ENCODE results near the gene HSPA1A.

Gene HSPA1A

DNA sequence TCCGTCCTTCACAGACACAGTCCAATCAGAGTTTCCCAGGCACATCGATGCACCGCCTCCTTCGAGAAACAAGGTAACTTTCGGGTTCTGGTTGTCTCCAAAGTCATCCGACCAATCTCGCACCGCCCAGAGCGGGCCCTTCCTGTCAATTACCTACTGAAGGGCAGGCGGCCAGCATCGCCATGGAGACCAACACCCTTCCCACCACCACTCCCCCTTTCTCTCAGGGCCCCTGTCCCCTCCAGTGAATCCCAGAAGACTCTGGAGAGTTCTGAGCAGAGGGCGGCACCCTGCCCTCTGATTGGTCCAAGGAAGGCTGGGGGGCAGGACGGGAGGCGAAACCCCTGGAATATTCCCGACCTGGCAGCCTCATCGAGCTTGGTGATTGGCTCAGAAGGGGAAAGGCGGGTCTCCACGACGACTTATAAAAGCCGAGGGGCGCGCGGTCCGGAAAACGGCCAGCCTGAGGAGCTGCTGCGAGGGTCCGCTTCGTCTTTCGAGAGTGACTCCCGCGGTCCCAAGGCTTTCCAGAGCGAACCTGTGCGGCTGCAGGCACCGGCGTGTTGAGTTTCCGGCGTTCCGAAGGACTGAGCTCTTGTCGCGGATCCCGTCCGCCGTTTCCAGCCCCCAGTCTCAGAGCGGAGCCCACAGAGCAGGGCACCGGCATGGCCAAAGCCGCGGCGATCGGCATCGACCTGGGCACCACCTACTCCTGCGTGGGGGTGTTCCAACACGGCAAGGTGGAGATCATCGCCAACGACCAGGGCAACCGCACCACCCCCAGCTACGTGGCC is 12.1 kb downstream of the HSPA1A start, which contains the start of gene HSPA1B (continued):
- TF ChIP-seq, protein P1, sequence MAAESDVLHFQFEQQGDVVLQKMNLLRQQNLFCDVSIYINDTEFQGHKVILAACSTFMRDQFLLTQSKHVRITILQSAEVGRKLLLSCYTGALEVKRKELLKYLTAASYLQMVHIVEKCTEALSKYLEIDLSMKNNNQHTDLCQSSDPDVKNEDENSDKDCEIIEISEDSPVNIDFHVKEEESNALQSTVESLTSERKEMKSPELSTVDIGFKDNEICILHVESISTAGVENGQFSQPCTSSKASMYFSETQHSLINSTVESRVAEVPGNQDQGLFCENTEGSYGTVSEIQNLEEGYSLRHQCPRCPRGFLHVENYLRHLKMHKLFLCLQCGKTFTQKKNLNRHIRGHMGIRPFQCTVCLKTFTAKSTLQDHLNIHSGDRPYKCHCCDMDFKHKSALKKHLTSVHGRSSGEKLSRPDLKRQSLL (tag by site-specific recombination; IDR thresholded peaks at IDR 0.05): no peak
- TF ChIP-seq ZNF114 (tag by site-specific recombination; IDR thresholded peaks at IDR 0.05): no peak
- TF ChIP-seq ZSCAN16 (tag by site-specific recombination; IDR thresholded peaks at IDR 0.05): no peak
- no peak; the same call in 1 of the 2 replicates for TF ChIP-seq OVOL3 (tag by site-specific recombination; IDR thresholded peaks at IDR 0.05)
- no peak for TF ChIP-seq ZNF785 (tag by site-specific recombination; IDR thresholded peaks at IDR 0.05)
- TF ChIP-seq ZNF830 (tag by site-specific recombination; IDR thresholded peaks at IDR 0.05; ENCODE audit: low read depth): no peak
- TF ChIP-seq ZNF133 (tag by site-specific recombination; IDR thresholded peaks at IDR 0.05): no peak

DNA sequence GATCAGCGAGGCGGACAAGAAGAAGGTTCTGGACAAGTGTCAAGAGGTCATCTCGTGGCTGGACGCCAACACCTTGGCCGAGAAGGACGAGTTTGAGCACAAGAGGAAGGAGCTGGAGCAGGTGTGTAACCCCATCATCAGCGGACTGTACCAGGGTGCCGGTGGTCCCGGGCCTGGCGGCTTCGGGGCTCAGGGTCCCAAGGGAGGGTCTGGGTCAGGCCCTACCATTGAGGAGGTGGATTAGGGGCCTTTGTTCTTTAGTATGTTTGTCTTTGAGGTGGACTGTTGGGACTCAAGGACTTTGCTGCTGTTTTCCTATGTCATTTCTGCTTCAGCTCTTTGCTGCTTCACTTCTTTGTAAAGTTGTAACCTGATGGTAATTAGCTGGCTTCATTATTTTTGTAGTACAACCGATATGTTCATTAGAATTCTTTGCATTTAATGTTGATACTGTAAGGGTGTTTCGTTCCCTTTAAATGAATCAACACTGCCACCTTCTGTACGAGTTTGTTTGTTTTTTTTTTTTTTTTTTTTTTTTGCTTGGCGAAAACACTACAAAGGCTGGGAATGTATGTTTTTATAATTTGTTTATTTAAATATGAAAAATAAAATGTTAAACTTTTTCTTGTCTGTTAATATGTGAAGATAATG is 14.4 kb downstream of the HSPA1A start:
- Histone ChIP-seq H3K4me3 (ENCODE audit: low read depth, low read length) (peak overlapping the region; percentile 64), H3K36me3 (ENCODE audit: control insufficient read depth in 2 of 2, insufficient read depth in 1 of 2, low read length in 2 of 2) (peaks cover 0 to 24% of the 10 kb centered on the region in 2 experiments; a peak in 2 of 3 replicates), H3K9me3 (ENCODE audit: control insufficient read depth, insufficient read depth, low read depth, low read length) (no peaks in the 10 kb centered on the region), H3K27ac (ENCODE audit: extremely low read depth, low read depth, low read length) (peak overlapping the region; percentile 72), H3K4me1 (ENCODE audit: control insufficient read depth, insufficient read depth, low read length) (no peaks in the 10 kb centered on the region)
- POLR2A ChIA-PET: interaction anchor here (0.6 to 8.1 kb wide), 31 partner anchors 8 to 1052 kb away, joined by 3 to 93 read pairs (median 6); partner anchors contain the start of genes BAG6, CLIC1, DDX39B and GPANK1
- CTCF ChIA-PET: interaction anchor here (0.6 to 4.4 kb wide), 23 partner anchors 15 to 416 kb away, joined by 3 to 18 read pairs (median 4); partner anchors contain the start of genes CLIC1, LSM2, LY6G5C and VARS1
- TF ChIP-seq, protein P1 (tag by site-specific recombination; IDR thresholded peaks at IDR 0.05): no peak
- peak; percentile 94 for TF ChIP-seq BCL11B (tag by site-specific recombination; IDR thresholded peaks at IDR 0.05; ENCODE audit: low read depth)
- no peak for TF ChIP-seq IKZF3 (tag by site-specific recombination; IDR thresholded peaks at IDR 0.05)
- TF ChIP-seq, protein P2, sequence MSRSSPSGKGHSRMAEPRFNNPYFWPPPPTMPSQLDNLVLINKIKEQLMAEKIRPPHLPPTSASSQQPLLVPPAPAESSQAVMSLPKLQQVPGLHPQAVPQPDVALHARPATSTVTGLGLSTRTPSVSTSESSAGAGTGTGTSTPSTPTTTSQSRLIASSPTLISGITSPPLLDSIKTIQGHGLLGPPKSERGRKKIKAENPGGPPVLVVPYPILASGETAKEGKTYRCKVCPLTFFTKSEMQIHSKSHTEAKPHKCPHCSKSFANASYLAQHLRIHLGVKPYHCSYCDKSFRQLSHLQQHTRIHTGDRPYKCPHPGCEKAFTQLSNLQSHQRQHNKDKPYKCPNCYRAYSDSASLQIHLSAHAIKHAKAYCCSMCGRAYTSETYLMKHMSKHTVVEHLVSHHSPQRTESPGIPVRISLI (tag by site-specific recombination; IDR thresholded peaks at IDR 0.05): peak; percentile 69
- TF ChIP-seq ZNF776 (tag by site-specific recombination; IDR thresholded peaks at IDR 0.05; ENCODE audit: borderline replicate concordance): no peak
- TF ChIP-seq, protein P3, sequence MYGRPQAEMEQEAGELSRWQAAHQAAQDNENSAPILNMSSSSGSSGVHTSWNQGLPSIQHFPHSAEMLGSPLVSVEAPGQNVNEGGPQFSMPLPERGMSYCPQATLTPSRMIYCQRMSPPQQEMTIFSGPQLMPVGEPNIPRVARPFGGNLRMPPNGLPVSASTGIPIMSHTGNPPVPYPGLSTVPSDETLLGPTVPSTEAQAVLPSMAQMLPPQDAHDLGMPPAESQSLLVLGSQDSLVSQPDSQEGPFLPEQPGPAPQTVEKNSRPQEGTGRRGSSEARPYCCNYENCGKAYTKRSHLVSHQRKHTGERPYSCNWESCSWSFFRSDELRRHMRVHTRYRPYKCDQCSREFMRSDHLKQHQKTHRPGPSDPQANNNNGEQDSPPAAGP (tag by site-specific recombination; IDR thresholded peaks at IDR 0.05): peak; percentile 23; the same call in 1 of the 2 replicates
- no peak for TF ChIP-seq ZBTB21 (tag by site-specific recombination; IDR thresholded peaks at IDR 0.05)
- peak; percentile 68; the same call in 1 of the 2 replicates for TF ChIP-seq SP7 (tag by site-specific recombination; IDR thresholded peaks at IDR 0.05)
- peak; percentile 85; the same call in 1 of the 2 replicates for TF ChIP-seq ZEB2 (tag by site-specific recombination; IDR thresholded peaks at IDR 0.05)
- peak; percentile 48 for TF ChIP-seq ZNF629 (tag by site-specific recombination; IDR thresholded peaks at IDR 0.05)
- TF ChIP-seq WT1 (tag by site-specific recombination; IDR thresholded peaks at IDR 0.05): peak; percentile 67; the same call in 1 of the 2 replicates
- TF ChIP-seq, protein P4, sequence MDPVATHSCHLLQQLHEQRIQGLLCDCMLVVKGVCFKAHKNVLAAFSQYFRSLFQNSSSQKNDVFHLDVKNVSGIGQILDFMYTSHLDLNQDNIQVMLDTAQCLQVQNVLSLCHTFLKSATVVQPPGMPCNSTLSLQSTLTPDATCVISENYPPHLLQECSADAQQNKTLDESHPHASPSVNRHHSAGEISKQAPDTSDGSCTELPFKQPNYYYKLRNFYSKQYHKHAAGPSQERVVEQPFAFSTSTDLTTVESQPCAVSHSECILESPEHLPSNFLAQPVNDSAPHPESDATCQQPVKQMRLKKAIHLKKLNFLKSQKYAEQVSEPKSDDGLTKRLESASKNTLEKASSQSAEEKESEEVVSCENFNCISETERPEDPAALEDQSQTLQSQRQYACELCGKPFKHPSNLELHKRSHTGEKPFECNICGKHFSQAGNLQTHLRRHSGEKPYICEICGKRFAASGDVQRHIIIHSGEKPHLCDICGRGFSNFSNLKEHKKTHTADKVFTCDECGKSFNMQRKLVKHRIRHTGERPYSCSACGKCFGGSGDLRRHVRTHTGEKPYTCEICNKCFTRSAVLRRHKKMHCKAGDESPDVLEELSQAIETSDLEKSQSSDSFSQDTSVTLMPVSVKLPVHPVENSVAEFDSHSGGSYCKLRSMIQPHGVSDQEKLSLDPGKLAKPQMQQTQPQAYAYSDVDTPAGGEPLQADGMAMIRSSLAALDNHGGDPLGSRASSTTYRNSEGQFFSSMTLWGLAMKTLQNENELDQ (tag by site-specific recombination; IDR thresholded peaks at IDR 0.05; ENCODE audit: low read depth): no peak
- no peak for TF ChIP-seq ZNF138 (tag by site-specific recombination; IDR thresholded peaks at IDR 0.05; ENCODE audit: borderline replicate concordance)
- 0 out of 2 replicates have a peak, but pooled peaks have one; percentile 8 for TF ChIP-seq ZBTB8A (tag by site-specific recombination; IDR thresholded peaks at IDR 0.05)
- 0 out of 2 replicates have a peak, but pooled peaks have one; percentile 18 for TF ChIP-seq KLF10 (tag by site-specific recombination; IDR thresholded peaks at IDR 0.05)
- TF ChIP-seq, protein P5, sequence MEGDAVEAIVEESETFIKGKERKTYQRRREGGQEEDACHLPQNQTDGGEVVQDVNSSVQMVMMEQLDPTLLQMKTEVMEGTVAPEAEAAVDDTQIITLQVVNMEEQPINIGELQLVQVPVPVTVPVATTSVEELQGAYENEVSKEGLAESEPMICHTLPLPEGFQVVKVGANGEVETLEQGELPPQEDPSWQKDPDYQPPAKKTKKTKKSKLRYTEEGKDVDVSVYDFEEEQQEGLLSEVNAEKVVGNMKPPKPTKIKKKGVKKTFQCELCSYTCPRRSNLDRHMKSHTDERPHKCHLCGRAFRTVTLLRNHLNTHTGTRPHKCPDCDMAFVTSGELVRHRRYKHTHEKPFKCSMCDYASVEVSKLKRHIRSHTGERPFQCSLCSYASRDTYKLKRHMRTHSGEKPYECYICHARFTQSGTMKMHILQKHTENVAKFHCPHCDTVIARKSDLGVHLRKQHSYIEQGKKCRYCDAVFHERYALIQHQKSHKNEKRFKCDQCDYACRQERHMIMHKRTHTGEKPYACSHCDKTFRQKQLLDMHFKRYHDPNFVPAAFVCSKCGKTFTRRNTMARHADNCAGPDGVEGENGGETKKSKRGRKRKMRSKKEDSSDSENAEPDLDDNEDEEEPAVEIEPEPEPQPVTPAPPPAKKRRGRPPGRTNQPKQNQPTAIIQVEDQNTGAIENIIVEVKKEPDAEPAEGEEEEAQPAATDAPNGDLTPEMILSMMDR (tag by site-specific recombination; IDR thresholded peaks at IDR 0.05): peak; percentile 57; the same call in 1 of the 2 replicates
- TF ChIP-seq ZNF830 (tag by site-specific recombination; IDR thresholded peaks at IDR 0.05; ENCODE audit: low read depth): no peak
- peak; percentile 31; the same call in 1 of the 2 replicates for TF ChIP-seq ZBTB20 (tag by site-specific recombination; IDR thresholded peaks at IDR 0.05)
- TF ChIP-seq RBAK (tag by site-specific recombination; IDR thresholded peaks at IDR 0.05): no peak

All from HEK293 (cell line).